ENCODE data around the gene SLC29A1.
"Not testable (repeated sequence)": the region's sequence is repeated elsewhere in the genome, so short reads cannot be mapped to it uniquely, and the experiment has no call there.

Gene SLC29A1

DNA sequence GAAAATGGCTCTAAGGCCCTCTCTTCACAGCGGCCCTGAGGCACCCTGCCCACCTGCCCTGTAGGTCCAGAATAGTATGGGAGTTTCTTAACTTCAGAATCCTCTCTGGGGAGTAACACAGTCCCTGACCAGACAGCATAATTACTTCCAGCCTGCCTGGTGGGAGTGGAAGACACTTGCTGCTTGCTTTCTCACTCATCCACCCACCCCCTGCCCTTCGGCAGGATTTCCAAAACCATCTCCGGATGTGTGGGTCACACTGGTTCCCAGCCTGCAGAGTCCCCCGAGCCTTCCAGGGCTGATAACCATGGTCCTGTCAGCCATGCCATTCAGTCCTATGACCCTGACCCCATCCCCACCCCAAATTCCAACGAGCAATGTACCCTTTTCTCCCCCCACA lies 5.4 kb downstream of the SLC29A1 start:
- Histone ChIP-seq H3K4me1 (ENCODE audit: low read length) (peaks cover 23% of the 10 kb centered on the region), H3K27ac (ENCODE audit: low read length) (no peak overlapping the region), H3K4me3 (ENCODE audit: low read length) (no peak overlapping the region), H3K9me3 (ENCODE audit: insufficient read depth, low read length) (no peaks in the 10 kb centered on the region), H4K20me1 (ENCODE audit: insufficient read depth, low read length) (peaks cover 47% of the 10 kb centered on the region), H3K27me3 (ENCODE audit: low read depth, low read length) (no peaks in the 10 kb centered on the region), H3K9ac (ENCODE audit: low read length) (no peak overlapping the region), H3K36me3 (replicated peaks; ENCODE audit: low read depth, low read length) (peaks cover 65% of the 10 kb centered on the region), H3K79me2 (ENCODE audit: low read length) (peaks cover 49% of the 10 kb centered on the region), H3K4me2 (ENCODE audit: low read length) (no peak overlapping the region), H2AFZ (ENCODE audit: low read depth, low read length) (no peak overlapping the region)
- TF ChIP-seq, protein P1, sequence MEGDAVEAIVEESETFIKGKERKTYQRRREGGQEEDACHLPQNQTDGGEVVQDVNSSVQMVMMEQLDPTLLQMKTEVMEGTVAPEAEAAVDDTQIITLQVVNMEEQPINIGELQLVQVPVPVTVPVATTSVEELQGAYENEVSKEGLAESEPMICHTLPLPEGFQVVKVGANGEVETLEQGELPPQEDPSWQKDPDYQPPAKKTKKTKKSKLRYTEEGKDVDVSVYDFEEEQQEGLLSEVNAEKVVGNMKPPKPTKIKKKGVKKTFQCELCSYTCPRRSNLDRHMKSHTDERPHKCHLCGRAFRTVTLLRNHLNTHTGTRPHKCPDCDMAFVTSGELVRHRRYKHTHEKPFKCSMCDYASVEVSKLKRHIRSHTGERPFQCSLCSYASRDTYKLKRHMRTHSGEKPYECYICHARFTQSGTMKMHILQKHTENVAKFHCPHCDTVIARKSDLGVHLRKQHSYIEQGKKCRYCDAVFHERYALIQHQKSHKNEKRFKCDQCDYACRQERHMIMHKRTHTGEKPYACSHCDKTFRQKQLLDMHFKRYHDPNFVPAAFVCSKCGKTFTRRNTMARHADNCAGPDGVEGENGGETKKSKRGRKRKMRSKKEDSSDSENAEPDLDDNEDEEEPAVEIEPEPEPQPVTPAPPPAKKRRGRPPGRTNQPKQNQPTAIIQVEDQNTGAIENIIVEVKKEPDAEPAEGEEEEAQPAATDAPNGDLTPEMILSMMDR (IDR thresholded peaks at IDR 0.05; ENCODE audit: low read depth, low read length) = no peak
- no peak for TF ChIP-seq EZH2phosphoT487 (IDR thresholded peaks at IDR 0.05; ENCODE audit: low read depth)

DNA sequence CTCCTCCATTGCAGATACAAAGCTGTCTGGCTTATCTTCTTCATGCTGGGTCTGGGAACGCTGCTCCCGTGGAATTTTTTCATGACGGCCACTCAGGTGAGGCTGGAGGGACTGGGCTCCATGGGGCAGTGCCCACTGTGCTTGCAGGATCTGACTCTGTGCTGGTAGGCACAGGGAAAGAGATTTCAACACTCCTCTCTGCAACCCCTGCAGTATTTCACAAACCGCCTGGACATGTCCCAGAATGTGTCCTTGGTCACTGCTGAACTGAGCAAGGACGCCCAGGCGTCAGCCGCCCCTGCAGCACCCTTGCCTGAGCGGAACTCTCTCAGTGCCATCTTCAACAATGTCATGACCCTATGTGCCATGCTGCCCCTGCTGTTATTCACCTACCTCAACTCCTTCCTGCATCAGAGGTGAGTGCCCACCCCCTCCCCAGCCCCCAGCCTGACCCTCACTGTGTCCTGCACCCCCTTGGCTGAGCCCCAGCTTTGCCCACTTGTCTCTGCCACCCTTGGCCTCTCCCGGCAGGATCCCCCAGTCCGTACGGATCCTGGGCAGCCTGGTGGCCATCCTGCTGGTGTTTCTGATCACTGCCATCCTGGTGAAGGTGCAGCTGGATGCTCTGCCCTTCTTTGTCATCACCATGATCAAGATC lies 6.1 kb downstream of the SLC29A1 start:
- Histone ChIP-seq H3K36me3 (replicated peaks; ENCODE audit: low read depth, low read length) (peaks cover 65% of the 10 kb centered on the region), H3K4me1 (ENCODE audit: low read length) (peaks cover 20% of the 10 kb centered on the region)

DNA sequence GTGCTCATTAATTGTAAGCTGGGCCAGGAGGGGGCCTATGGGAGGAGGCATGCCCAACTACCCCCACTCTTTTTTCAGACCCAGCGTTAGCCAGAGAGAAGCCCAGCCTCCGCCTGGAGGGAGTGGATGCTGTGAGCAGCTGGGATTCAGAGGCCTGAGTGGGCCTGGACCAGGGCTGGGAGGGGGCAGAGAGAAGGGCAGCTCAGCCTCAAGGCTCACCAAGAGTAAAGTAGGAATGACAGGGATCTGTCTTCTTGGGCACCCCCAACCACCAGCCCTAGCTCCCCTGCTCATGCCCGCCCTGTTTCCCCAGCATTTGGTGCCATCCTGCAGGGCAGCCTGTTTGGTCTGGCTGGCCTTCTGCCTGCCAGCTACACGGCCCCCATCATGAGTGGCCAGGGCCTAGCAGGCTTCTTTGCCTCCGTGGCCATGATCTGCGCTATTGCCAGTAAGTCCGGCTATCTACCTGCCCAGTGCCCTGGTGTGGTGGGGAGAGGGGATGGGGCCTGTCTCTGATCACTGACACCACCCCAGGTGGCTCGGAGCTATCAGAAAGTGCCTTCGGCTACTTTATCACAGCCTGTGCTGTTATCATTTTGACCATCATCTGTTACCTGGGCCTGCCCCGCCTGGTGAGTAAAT lies 6.8 kb downstream of the SLC29A1 start:
- H3K4me3 ChIP-seq (ENCODE audit: low read length) = no peak overlapping the region
- no peak overlapping the region for H3K4me2 ChIP-seq (ENCODE audit: low read length)
- peaks cover 70% of the 10 kb centered on the region for H3K36me3 ChIP-seq (replicated peaks; ENCODE audit: low read depth, low read length)
- no peaks in the 10 kb centered on the region for H3K9me3 ChIP-seq (ENCODE audit: insufficient read depth, low read length)
- H4K20me1 ChIP-seq (ENCODE audit: insufficient read depth, low read length) = peaks cover 39% of the 10 kb centered on the region
- no peak overlapping the region for H3K9ac ChIP-seq (ENCODE audit: low read length)
- TF ChIP-seq, protein P1 (IDR thresholded peaks at IDR 0.05; ENCODE audit: low read depth, low read length) = no peak
- TF ChIP-seq EZH2phosphoT487 (IDR thresholded peaks at IDR 0.05; ENCODE audit: low read depth) = no peak
- no peak overlapping the region for H2AFZ ChIP-seq (ENCODE audit: low read depth, low read length)
- no peaks in the 10 kb centered on the region for H3K27me3 ChIP-seq (ENCODE audit: low read depth, low read length)
- H3K4me1 ChIP-seq (ENCODE audit: low read length) = peaks cover 14% of the 10 kb centered on the region
- H3K79me2 ChIP-seq (ENCODE audit: low read length) = peaks cover 36% of the 10 kb centered on the region
- no peak overlapping the region for H3K27ac ChIP-seq (ENCODE audit: low read length)

More for the DNA sequence above, 6.1 kb downstream of the SLC29A1 start:
- Histone ChIP-seq H3K27me3 (ENCODE audit: low read depth, low read length) (no peaks in the 10 kb centered on the region), H3K9ac (ENCODE audit: low read length) (no peak overlapping the region), H3K4me3 (ENCODE audit: low read length) (no peak overlapping the region), H3K27ac (ENCODE audit: low read length) (no peak overlapping the region), H3K9me3 (ENCODE audit: insufficient read depth, low read length) (no peaks in the 10 kb centered on the region), H3K4me2 (ENCODE audit: low read length) (no peak overlapping the region), H3K79me2 (ENCODE audit: low read length) (peaks cover 43% of the 10 kb centered on the region), H2AFZ (ENCODE audit: low read depth, low read length) (no peak overlapping the region), H4K20me1 (ENCODE audit: insufficient read depth, low read length) (peaks cover 45% of the 10 kb centered on the region)
- TF ChIP-seq, protein P1 (IDR thresholded peaks at IDR 0.05; ENCODE audit: low read depth, low read length) = no peak
- no peak for TF ChIP-seq EZH2phosphoT487 (IDR thresholded peaks at IDR 0.05; ENCODE audit: low read depth)

DNA sequence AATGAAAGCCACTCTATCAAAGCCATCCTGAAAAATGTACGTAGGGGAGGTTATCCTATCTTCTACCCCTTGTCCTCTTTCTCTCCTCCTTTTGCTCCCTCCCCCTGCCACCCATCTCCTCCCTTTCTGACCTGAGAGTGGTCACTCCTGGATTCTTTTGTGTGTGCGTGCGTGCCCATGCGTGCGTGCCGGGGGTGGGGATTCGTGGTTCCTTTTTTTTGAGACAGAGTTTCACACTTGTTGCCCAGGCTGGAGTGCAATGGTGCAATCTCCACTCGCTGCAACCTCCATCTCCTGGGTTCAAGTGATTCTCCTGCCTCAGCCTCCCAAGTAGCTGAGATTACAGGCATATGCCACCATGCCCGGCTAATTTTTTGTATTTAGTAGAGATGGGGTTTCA lies 8.0 kb downstream of the SLC29A1 start:
- H3K9ac ChIP-seq (ENCODE audit: low read length); H3K9me3 ChIP-seq (ENCODE audit: insufficient read depth, low read length); H3K4me3 ChIP-seq (ENCODE audit: low read length); H2AFZ ChIP-seq (ENCODE audit: low read depth, low read length); H3K27me3 ChIP-seq (ENCODE audit: low read depth, low read length); H3K4me1 ChIP-seq (ENCODE audit: low read length); H3K27ac ChIP-seq (ENCODE audit: low read length); H3K4me2 ChIP-seq (ENCODE audit: low read length): not testable (repeated sequence)
- Histone ChIP-seq H4K20me1 (ENCODE audit: insufficient read depth, low read length) (peaks cover 30% of the 10 kb centered on the region), H3K36me3 (replicated peaks; ENCODE audit: low read depth, low read length) (peaks cover 73% of the 10 kb centered on the region), H3K79me2 (ENCODE audit: low read length) (peaks cover 23% of the 10 kb centered on the region)
